NCI-H774 (cell line): Measurements from ENCODE around the gene GNAT1.
A peak's percentile ranks its signal among the peaks of the same experiment; 100 is the strongest.

Experiments
- DNase-seq: peaks from one replicate; lab custom pipeline; 2025; lab: John Stamatoyannopoulos, UW

Gene GNAT1

GRCh38 chr3:50181985-50182384 is 9.4 kb upstream of the GNAT1 start:
- DNase-seq = no peak

GRCh38 chr3:50182533-50183099 is 8.8 kb upstream of the GNAT1 start:
- DNase-seq = no peak

DNA sequence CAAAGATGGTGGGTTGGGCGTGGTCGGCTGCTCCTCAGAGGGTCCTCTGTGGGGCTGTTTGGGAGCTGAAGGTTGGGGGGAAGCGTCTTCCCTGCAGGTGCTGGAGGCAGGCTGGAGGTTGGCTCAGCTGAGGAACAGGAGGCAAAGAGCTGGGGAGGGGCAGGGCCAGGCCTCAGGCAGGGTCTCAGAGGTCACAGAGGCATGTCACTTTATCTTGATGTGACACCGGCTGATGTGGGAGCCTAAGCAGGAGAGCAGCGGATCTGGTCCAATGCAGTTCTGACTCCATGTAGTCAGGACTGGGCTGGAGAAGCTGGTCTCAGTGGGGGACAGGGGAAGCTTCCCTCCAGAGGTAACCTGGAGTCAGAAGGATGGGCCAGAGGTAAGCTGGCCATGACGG is 7.7 kb upstream of the GNAT1 start:
- no peak for DNase-seq

- DNase-seq = no peak
Measured at GRCh38 chr3:50184242-50184978, 7.0 kb upstream of the GNAT1 start.

GRCh38 chr3:50185230-50185629 is 6.2 kb upstream of the GNAT1 start:
- no peak for DNase-seq

GRCh38 chr3:50186096-50186495 is 5.3 kb upstream of the GNAT1 start:
- no peak for DNase-seq

- DNase-seq = no peak
Measured at GRCh38 chr3:50187750-50188149, 3.7 kb upstream of the GNAT1 start.

DNA sequence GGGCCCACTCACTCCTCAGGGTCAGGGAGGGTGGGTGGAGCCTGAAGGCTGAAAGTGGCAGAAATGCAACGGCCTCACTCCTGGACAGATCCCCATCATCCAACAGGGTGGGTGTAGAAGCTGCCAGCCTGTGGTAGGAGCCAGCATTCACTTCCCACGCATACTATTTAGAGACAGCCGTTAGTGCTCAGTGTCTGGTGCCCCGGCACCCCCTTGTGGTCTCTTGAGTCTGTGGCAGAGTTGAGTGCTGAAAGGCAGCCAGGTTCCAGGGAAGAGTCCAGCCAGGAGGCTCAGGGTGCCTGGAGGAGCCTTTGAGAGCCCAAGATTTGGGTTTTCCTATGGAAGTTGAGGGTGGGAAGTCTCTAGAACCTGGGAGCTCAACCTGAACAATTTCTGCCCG is 2.1 kb upstream of the GNAT1 start:
- no peak for DNase-seq

- DNase-seq = no peak
Measured at GRCh38 chr3:50189989-50190388, 1.4 kb upstream of the GNAT1 start.

GRCh38 chr3:50192124-50192523 is 714 bp downstream of the GNAT1 start:
- DNase-seq = no peak

DNA sequence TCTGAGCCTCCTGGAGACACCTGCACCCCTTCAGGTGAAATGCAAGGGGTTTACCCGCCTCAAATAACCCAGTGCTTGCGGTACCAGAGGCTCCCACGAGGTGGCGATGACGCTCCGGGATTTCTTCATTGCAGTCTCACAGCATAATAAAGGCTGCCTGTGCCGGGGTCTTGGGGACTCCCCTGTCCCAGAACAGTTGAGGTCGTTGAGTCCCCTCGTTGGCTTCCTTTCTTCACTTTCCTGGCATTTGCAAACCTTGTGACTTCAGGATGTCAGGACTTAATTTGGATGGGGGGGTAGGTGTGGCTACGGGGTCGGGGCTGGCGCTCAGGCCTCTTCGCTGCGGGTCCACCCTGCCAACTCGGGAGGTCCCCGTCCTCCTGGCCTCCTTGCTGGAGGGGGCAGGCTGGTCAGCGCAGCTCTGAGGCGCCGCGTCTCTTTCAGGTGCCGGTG is 1.3 kb downstream of the GNAT1 start:
- peak; percentile 2 for DNase-seq

GRCh38 chr3:50193286-50193685 is 1.9 kb downstream of the GNAT1 start:
- no peak for DNase-seq

DNA sequence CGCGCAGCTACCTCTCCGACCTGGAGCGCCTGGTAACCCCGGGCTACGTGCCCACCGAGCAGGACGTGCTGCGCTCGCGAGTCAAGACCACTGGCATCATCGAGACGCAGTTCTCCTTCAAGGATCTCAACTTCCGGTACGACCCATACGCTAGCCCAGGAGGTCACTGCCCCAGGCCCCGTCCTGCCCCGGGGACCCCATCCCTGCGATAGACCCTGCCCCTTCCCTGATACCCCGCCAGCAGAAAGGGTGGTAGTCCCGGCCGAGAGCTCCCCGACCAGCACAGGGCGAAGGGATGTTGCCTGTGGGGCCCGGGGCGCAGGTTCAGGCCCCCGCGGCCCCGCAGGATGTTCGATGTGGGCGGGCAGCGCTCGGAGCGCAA is 2.3 kb downstream of the GNAT1 start:
- DNase-seq = no peak

DNA sequence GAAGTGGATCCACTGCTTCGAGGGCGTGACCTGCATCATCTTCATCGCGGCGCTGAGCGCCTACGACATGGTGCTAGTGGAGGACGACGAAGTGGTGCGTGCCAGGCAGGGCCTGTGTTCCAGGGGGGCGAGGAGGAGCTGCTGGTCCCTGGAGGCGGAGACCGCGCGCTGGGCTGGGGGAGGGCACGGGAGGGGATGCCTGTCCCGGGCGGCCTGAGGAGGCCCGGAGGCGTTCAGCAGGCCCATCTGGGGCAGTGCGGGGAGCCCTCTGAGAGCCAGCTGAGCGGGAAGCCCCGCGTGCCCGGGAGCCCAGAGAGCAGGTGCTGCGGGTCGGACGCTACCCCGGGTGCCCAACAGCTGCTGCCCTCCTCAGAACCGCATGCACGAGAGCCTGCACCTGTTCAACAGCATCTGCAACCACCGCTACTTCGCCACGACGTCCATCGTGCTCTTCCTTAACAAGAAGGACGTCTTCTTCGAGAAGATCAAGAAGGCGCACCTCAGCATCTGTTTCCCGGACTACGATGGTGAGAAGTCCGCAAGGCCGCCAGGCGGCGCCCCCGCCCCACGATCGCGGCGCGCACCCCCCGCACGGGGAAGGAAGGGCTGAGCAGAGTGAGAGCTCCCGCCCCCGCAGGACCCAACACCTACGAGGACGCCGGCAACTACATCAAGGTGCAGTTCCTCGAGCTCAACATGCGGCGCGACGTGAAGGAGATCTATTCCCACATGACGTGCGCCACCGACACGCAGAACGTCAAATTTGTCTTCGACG is 2.9 kb downstream of the GNAT1 start:
- no peak for DNase-seq

GRCh38 chr3:50194903-50195500 is 3.6 kb downstream of the GNAT1 start:
- DNase-seq = no peak

GRCh38 chr3:50195501-50196252 is 4.3 kb downstream of the GNAT1 start:
- DNase-seq = no peak

DNA sequence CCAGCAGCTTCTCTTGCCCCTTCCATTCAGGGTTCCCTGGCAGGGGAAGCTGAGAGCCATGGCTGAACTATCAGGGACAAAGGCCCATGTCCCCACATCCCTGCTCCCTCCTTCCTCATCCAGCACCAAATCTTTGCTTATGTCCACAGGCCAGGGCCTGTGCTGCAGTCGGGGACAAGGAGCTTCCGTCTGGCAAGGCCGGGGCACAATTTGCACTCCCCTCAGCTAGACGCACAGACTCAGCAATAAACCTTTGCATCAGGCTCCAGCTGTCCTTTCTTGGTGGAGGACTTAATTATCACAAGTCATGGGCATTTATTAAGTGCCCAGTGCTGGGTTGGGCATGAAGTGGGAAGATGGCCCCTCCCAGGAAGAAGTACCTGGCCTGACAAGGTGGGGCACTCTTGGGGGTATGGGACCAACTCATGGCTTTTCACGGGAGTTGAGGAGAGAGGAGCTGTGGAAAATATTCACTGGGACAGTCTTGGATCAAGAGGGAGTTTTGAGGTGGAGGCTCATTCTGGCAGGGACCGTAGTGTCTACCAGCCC is 4.9 kb downstream of the GNAT1 start:
- no peak for DNase-seq

GRCh38 chr3:50201573-50202315 is 10.3 kb downstream of the GNAT1 start:
- no peak for DNase-seq

GRCh38 chr3:50202353-50203112 is 11.1 kb downstream of the GNAT1 start:
- no peak for DNase-seq

- DNase-seq = no peak
Measured at GRCh38 chr3:50203113-50203808, 11.9 kb downstream of the GNAT1 start.
